CD8-positive, alpha-beta memory T cell (primary cell): Measurements from ENCODE around the gene IDH3B. TPM values are rescaled to one million over a fixed set of nuclear protein-coding genes. Genes with fewer than 3 reads are reported as not detected.
"Not testable (repeated sequence)": the region's sequence is repeated elsewhere in the genome, so short reads cannot be mapped to it uniquely, and the experiment has no call there.

Experiments used
- CTCF ChIA-PET: fragments of 350-600 bp; sonication (Branson Sonifier 250); formaldehyde crosslinking; loops from one replicate; lab custom pipeline; 2021; ENCODE audit warnings: antibody characterized with exemption; lab: Charles Lee
- POLR2A ChIA-PET: fragments of 350-600 bp; sonication (Branson Sonifier 250); formaldehyde crosslinking; loops from one replicate; lab custom pipeline; 2021; ENCODE audit warnings: antibody characterized with exemption; lab: Charles Lee
- DNase-seq, 5 donors: peaks; one replicate each; pipeline versions ENCODE4 v3.0.0 to v3.0.0-alpha.2; 2020 to 2022; ENCODE audit warnings: mixed read lengths in 1 of 5
- H3K27ac ChIP-seq: one replicate; pipeline ENCODE4 v1.7.0; 2013; ENCODE audit warnings: low read depth, mild to moderate bottlenecking, low read length, moderate library complexity
- H3K27me3 ChIP-seq: 2 replicates; pipeline ENCODE4 v1.7.0; 2013; ENCODE audit warnings: low read length, mild to moderate bottlenecking; ENCODE audit not compliant: insufficient read depth, poor library complexity, severe bottlenecking
- H3K36me3 ChIP-seq: 2 replicates; pipeline ENCODE4 v1.7.0; 2013; ENCODE audit warnings: mild to moderate bottlenecking, low read length, moderate library complexity; ENCODE audit not compliant: insufficient read depth
- H3K4me1 ChIP-seq: 2 replicates; pipeline ENCODE4 v1.7.0; 2013; ENCODE audit warnings: mild to moderate bottlenecking, low read length, moderate library complexity; ENCODE audit not compliant: insufficient read depth
- H3K4me3 ChIP-seq: 2 replicates; pipeline ENCODE4 v1.7.0; 2013; ENCODE audit warnings: mild to moderate bottlenecking, low read length
- H3K9me3 ChIP-seq: 2 replicates; pipeline ENCODE4 v1.7.0; 2013; ENCODE audit warnings: mild to moderate bottlenecking, low read length
- H3K27ac Mint-ChIP-seq, 8 donors: one replicate each; pipeline ENCODE4 v1.8.0; 2020 to 2021; ENCODE audit warnings: mixed read lengths in 8 of 8, mild to moderate bottlenecking in 6 of 8, inconsistent platforms in 3 of 8, moderate library complexity in 3 of 8
- H3K27me3 Mint-ChIP-seq, 2 donors: one replicate each; pipeline ENCODE4 v1.8.0; 2020 to 2021; ENCODE audit warnings: mixed read lengths in 2 of 2, mild to moderate bottlenecking in 1 of 2, moderate library complexity in 1 of 2
- H3K36me3 Mint-ChIP-seq, 3 donors: one replicate each; pipeline ENCODE4 v1.8.0; 2020 to 2021; ENCODE audit warnings: mixed read lengths in 3 of 3, inconsistent platforms in 1 of 3, mild to moderate bottlenecking in 1 of 3
- H3K4me1 Mint-ChIP-seq, 3 donors: one replicate each; pipeline ENCODE4 v1.8.0; 2020 to 2021; ENCODE audit warnings: mixed read lengths in 3 of 3, inconsistent platforms in 1 of 3, mild to moderate bottlenecking in 1 of 3
- H3K4me3 Mint-ChIP-seq, 7 donors: one replicate each; pipeline ENCODE4 v1.8.0; 2020 to 2021; ENCODE audit warnings: mixed read lengths in 7 of 7, mild to moderate bottlenecking in 6 of 7, moderate library complexity in 4 of 7, inconsistent platforms in 2 of 7
- H3K9me3 Mint-ChIP-seq, 5 donors: one replicate each; pipeline ENCODE4 v1.8.0; 2020 to 2022; ENCODE audit warnings: mixed read lengths in 5 of 5, mild to moderate bottlenecking in 3 of 5, moderate library complexity in 2 of 5, inconsistent platforms in 1 of 5
- polyA plus RNA-seq: library from polyadenylated mRNA; unstranded; fragments of 300-500 nt; fragmentation: Illumina TruSeq; gene quantifications from one replicate; pipeline ENCODE4 v1.2.3, GENCODE V29; 2021
- total RNA-seq, 2 experiments: library from RNA; stranded (reverse); gene quantifications; one replicate each; pipeline ENCODE4 v1.2.3, GENCODE V29; 2021

Gene IDH3B
- total and polyA plus RNA-seq, 3 experiments from 2014 or later, result 107 to 145 (median 138) TPM

DNA sequence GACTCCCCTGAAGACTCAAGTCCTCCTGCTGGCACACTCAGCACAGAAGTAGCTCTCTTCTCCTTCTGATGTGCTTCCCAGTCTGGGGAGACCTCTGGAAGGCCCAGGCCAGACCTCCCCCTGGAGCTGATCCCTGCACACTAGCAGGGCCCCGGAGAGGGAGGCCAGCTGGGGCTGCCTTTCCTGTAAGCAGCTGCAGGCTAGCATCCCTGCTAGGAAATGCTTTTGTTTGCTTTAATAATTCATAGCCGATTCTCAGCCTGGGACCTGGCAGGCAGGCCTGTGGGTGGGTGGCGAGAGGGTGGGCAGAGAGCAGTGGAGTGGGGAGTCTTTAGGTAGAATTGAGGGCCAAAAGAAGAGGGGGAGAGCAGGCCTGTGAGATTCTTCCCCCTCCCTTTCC is 33.8 kb upstream of the IDH3B start:
- DNase-seq, result no peak
- Mint-ChIP-seq H3K4me3 (no peak overlapping the region), H3K4me1 (peaks cover 0 to 5% (median 0%) of the 10 kb centered on the region in 3 donors), H3K9me3 (no peaks in the 10 kb centered on the region), H3K36me3 (peaks cover 0 to 1% (median 0%) of the 10 kb centered on the region in 3 donors), H3K27ac (no peak overlapping the region), H3K27me3 (peaks cover 23 to 48% of the 10 kb centered on the region in 2 donors)
- CTCF ChIA-PET, result interaction anchor here (1.1 kb wide), 1 partner anchor 10 kb away, joined by 3 read pairs; no protein-coding TSS in a partner anchor
- no peaks in the 10 kb centered on the region for H3K4me1 ChIP-seq
- H3K27me3 ChIP-seq, result peaks cover 18% of the 10 kb centered on the region
- POLR2A ChIA-PET, result no interaction called here
- H3K4me3 ChIP-seq, result no peak overlapping the region
- no peaks in the 10 kb centered on the region for H3K36me3 ChIP-seq
- H3K9me3 ChIP-seq, result no peaks in the 10 kb centered on the region
- no peak overlapping the region for H3K27ac ChIP-seq

DNA sequence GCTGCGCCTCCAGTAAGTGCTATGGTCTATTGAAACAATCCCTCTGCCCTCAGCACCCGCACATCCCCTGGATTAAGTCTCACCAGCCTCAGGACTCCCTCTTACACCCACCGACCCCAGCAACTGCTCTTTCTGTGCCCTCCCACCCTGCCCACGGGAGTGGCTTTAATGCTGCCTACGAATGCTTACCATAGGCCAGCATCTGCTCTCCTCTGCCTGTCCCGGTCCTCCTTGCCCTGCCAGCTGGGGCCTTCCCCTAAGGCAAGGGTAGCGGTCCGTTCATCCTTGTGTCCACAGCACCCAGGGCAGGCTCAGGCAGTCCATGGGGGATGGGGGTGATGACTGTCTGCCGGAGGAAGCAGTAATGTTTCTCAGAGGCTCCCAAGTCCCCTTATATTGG is 32.6 kb upstream of the IDH3B start:
- Mint-ChIP-seq H3K4me1 (peaks cover 5 to 11% (median 6%) of the 10 kb centered on the region in 3 donors), H3K27ac (no peak overlapping the region), H3K4me3 (no peak overlapping the region), H3K9me3 (no peaks in the 10 kb centered on the region), H3K27me3 (peaks cover 28 to 51% of the 10 kb centered on the region in 2 donors), H3K36me3 (peaks cover 0 to 2% (median 1%) of the 10 kb centered on the region in 3 donors)
- H3K4me3 ChIP-seq, result no peak overlapping the region
- no peak overlapping the region for H3K27ac ChIP-seq
- peaks cover 18% of the 10 kb centered on the region for H3K27me3 ChIP-seq
- no peak for DNase-seq
- CTCF ChIA-PET, result interaction anchor here (1.1 kb wide), 2 partner anchors 9 to 45 kb away, joined by 3 read pairs; no protein-coding TSS in a partner anchor
- POLR2A ChIA-PET, result no interaction called here
- no peaks in the 10 kb centered on the region for H3K36me3 ChIP-seq
- H3K9me3 ChIP-seq, result no peaks in the 10 kb centered on the region
- H3K4me1 ChIP-seq, result peaks cover 5% of the 10 kb centered on the region

GRCh38 chr20:2695984-2696525 is 32.0 kb upstream of the IDH3B start:
- Mint-ChIP-seq H3K4me3 (peak overlapping the region in 1 of 7 donors; percentile 58), H3K4me1 (peaks cover 11 to 17% (median 12%) of the 10 kb centered on the region in 3 donors), H3K27me3 (peaks cover 32 to 57% of the 10 kb centered on the region in 2 donors)
- H3K36me3 Mint-ChIP-seq, H3K9me3 Mint-ChIP-seq, H3K27ac Mint-ChIP-seq, DNase-seq, H3K9me3 ChIP-seq, H3K4me1 ChIP-seq, POLR2A ChIA-PET, H3K36me3 ChIP-seq, H3K4me3 ChIP-seq, H3K27ac ChIP-seq: not testable (repeated sequence)
- H3K27me3 ChIP-seq, result peaks cover 18% of the 10 kb centered on the region
- CTCF ChIA-PET, result interaction anchor here (1.1 kb wide), 1 partner anchor 45 kb away, joined by 3 read pairs; no protein-coding TSS in a partner anchor

- H3K4me1 Mint-ChIP-seq, result peaks cover 15 to 21% (median 17%) of the 10 kb centered on the region in 3 donors
- no peaks in the 10 kb centered on the region for H3K36me3 ChIP-seq
- H3K4me1 ChIP-seq, result peaks cover 5% of the 10 kb centered on the region
- H3K4me3 Mint-ChIP-seq, result peak overlapping the region; percentile 17 to 83 (median 48)
- H3K27ac Mint-ChIP-seq, result peak overlapping the region in 1 of 8 donors; percentile 60
- no peak overlapping the region for H3K27ac ChIP-seq
- H3K9me3 Mint-ChIP-seq, result no peaks in the 10 kb centered on the region
- no peak for DNase-seq
- H3K9me3 ChIP-seq, result no peaks in the 10 kb centered on the region
- ChIA-PET CTCF (interaction anchor here (0.8 to 1.9 kb wide), 3 partner anchors 18 to 48 kb away, joined by 3 to 5 read pairs (median 3); no protein-coding TSS in a partner anchor), POLR2A (no interaction called here)
- peaks cover 0 to 2% (median 1%) of the 10 kb centered on the region in 3 donors for H3K36me3 Mint-ChIP-seq
- peaks cover 18% of the 10 kb centered on the region for H3K27me3 ChIP-seq
- H3K27me3 Mint-ChIP-seq, result peaks cover 32 to 56% of the 10 kb centered on the region in 2 donors
- no peak overlapping the region for H3K4me3 ChIP-seq
Observed at GRCh38 chr20:2695206-2695983, 31.4 kb upstream of the IDH3B start.

DNA sequence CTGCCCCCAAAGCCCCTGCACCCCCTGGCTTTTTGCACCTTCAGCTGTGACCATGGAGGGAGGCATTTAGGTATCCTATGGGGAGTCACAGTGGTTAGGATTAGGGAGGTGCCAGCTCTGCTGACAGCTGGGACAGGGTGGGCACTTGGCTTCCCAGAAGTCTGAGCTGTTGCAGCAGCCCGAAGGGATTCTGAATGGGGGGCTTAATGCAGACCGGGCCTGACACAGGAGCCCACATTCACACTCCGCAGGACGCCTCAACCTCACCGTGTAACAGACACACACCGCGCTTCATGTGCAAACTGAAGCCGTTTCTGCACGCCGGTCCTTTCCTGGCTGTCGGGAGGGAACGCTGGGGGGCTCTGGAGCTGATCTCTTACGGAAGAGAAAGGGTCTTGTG is 30.5 kb upstream of the IDH3B start:
- Histone ChIP-seq H3K4me3 (no peak overlapping the region), H3K27me3 (peaks cover 18% of the 10 kb centered on the region), H3K9me3 (no peaks in the 10 kb centered on the region), H3K36me3 (no peaks in the 10 kb centered on the region), H3K27ac (no peak overlapping the region), H3K4me1 (peaks cover 5% of the 10 kb centered on the region)
- ChIA-PET CTCF (interaction anchor here (0.8 to 1.9 kb wide), 5 partner anchors 9 to 58 kb away, joined by 3 to 5 read pairs (median 3); no protein-coding TSS in a partner anchor), POLR2A (no interaction called here)
- Mint-ChIP-seq H3K9me3 (no peaks in the 10 kb centered on the region), H3K4me1 (peaks cover 15 to 21% (median 17%) of the 10 kb centered on the region in 3 donors), H3K36me3 (peaks cover 0 to 2% (median 1%) of the 10 kb centered on the region in 3 donors), H3K27ac (no peak overlapping the region), H3K4me3 (peak overlapping the region; percentile 19 to 83 (median 48)), H3K27me3 (peaks cover 32 to 52% of the 10 kb centered on the region in 2 donors)
- DNase-seq, result no peak

GRCh38 chr20:2694008-2694471 is 30.0 kb upstream of the IDH3B start:
- no peak for DNase-seq
- no peaks in the 10 kb centered on the region for H3K36me3 ChIP-seq
- no peak overlapping the region for H3K27ac ChIP-seq
- Mint-ChIP-seq H3K4me1 (peaks cover 17 to 21% (median 17%) of the 10 kb centered on the region in 3 donors), H3K9me3 (no peaks in the 10 kb centered on the region), H3K4me3 (peak overlapping the region in 6 of 7 donors; percentile 19 to 73 (median 38)), H3K27ac (no peak overlapping the region), H3K27me3 (peaks cover 32 to 52% of the 10 kb centered on the region in 2 donors), H3K36me3 (peaks cover 0 to 2% (median 1%) of the 10 kb centered on the region in 3 donors)
- ChIA-PET CTCF (interaction anchor here (0.8 to 1.9 kb wide), 5 partner anchors 9 to 59 kb away, joined by 3 to 5 read pairs (median 4); no protein-coding TSS in a partner anchor), POLR2A (interaction anchor here (2.3 kb wide), 1 partner anchor 47 kb away, joined by 6 read pairs; no protein-coding TSS in a partner anchor)
- H3K27me3 ChIP-seq, result peaks cover 18% of the 10 kb centered on the region
- H3K9me3 ChIP-seq, result no peaks in the 10 kb centered on the region
- H3K4me3 ChIP-seq, result no peak overlapping the region
- peaks cover 5% of the 10 kb centered on the region for H3K4me1 ChIP-seq

- ChIA-PET CTCF (interaction anchor here (1.1 to 1.9 kb wide), 3 partner anchors 36 to 50 kb away, joined by 3 to 5 read pairs (median 4); no protein-coding TSS in a partner anchor), POLR2A (interaction anchor here (0.6 to 2.3 kb wide), 2 partner anchors 48 to 57 kb away, joined by 3 to 6 read pairs; no protein-coding TSS in a partner anchor)
- no peak overlapping the region for H3K4me3 ChIP-seq
- Mint-ChIP-seq H3K4me1 (peaks cover 19 to 24% (median 19%) of the 10 kb centered on the region in 3 donors), H3K27ac (no peak overlapping the region), H3K27me3 (peaks cover 32 to 48% of the 10 kb centered on the region in 2 donors), H3K36me3 (peaks cover 0 to 2% (median 1%) of the 10 kb centered on the region in 3 donors), H3K4me3 (peak overlapping the region in 4 of 7 donors; percentile 13 to 48 (median 30)), H3K9me3 (no peaks in the 10 kb centered on the region)
- H3K27ac ChIP-seq, result no peak overlapping the region
- peaks cover 7% of the 10 kb centered on the region for H3K4me1 ChIP-seq
- H3K36me3 ChIP-seq, result no peaks in the 10 kb centered on the region
- DNase-seq, result peak in 4 of 5 donors; percentile 36 to 50 (median 42)
- no peaks in the 10 kb centered on the region for H3K9me3 ChIP-seq
- peaks cover 18% of the 10 kb centered on the region for H3K27me3 ChIP-seq
Observed at GRCh38 chr20:2693286-2694007, 29.4 kb upstream of the IDH3B start.
